ENCODE data around the gene LCP2.

LCP2 gene

GRCh38 chr5:170294556-170294955 lies 3.0 kb downstream of the LCP2 start:
- no peak for DNase-seq

- no peak for DNase-seq
Observed at GRCh38 chr5:170294057-170294456, 3.5 kb downstream of the LCP2 start.

- no peak for DNase-seq
Observed at GRCh38 chr5:170293273-170293672, 4.3 kb downstream of the LCP2 start.

- DNase-seq = no peak
Observed at GRCh38 chr5:170292179-170293104, 5.1 kb downstream of the LCP2 start.

- DNase-seq = no peak
Observed at GRCh38 chr5:170290498-170290897, 7.1 kb downstream of the LCP2 start.

GRCh38 chr5:170289764-170290163 lies 7.8 kb downstream of the LCP2 start:
- DNase-seq = no peak

- no peak for DNase-seq
Observed at GRCh38 chr5:170289121-170289520, 8.5 kb downstream of the LCP2 start.

GRCh38 chr5:170288551-170288950 lies 9.0 kb downstream of the LCP2 start:
- no peak for DNase-seq

- no peak for DNase-seq
Observed at GRCh38 chr5:170288151-170288550, 9.4 kb downstream of the LCP2 start.

- DNase-seq = no peak
Observed at GRCh38 chr5:170287532-170287931, 10.0 kb downstream of the LCP2 start.

- DNase-seq = no peak
Observed at GRCh38 chr5:170286386-170286925, 11.1 kb downstream of the LCP2 start.

GRCh38 chr5:170285181-170285580 lies 12.4 kb downstream of the LCP2 start:
- no peak for DNase-seq

GRCh38 chr5:170284231-170284630 lies 13.3 kb downstream of the LCP2 start:
- no peak for DNase-seq

GRCh38 chr5:170283296-170283695 lies 14.3 kb downstream of the LCP2 start:
- DNase-seq = no peak

- no peak for DNase-seq
Observed at GRCh38 chr5:170280011-170280493, 17.5 kb downstream of the LCP2 start.

- DNase-seq = no peak
Observed at GRCh38 chr5:170279459-170279817, 18.1 kb downstream of the LCP2 start.

GRCh38 chr5:170278611-170279458 lies 18.7 kb downstream of the LCP2 start:
- DNase-seq = no peak

GRCh38 chr5:170277867-170278281 lies 19.7 kb downstream of the LCP2 start:
- no peak for DNase-seq

GRCh38 chr5:170276140-170276539 lies 21.4 kb downstream of the LCP2 start:
- DNase-seq = no peak

- no peak for DNase-seq
Observed at GRCh38 chr5:170275376-170275994, 22.1 kb downstream of the LCP2 start.

GRCh38 chr5:170273968-170274710 lies 23.4 kb downstream of the LCP2 start:
- DNase-seq = no peak
